Daoy (cell line): Measurements from ENCODE around the gene FN3K. TPM values are rescaled to one million over a fixed set of nuclear protein-coding genes. Genes with fewer than 3 reads are reported as not detected.
"Not testable (repeated sequence)": the region's sequence is repeated elsewhere in the genome, so short reads cannot be mapped to it uniquely, and the experiment has no call there.

Source experiments
- DNase-seq: peaks from one replicate; pipeline ENCODE4 v3.0.0-alpha.2; 2015; ENCODE audit warnings: low read depth
- total RNA-seq: library from RNA; depleted of rRNA; stranded (reverse); fragments of >200 nt; shearing (Covaris generic); gene quantifications from 2 replicates; pipeline ENCODE4 v1.2.3, GENCODE V29; 2014

Gene FN3K
- total RNA-seq, 1 experiment from 2014 or later = not detected

- DNase-seq = no peak
Observed at GRCh38 chr17:82737967-82738877, 2.8 kb downstream of the FN3K start.

- DNase-seq = no peak
Observed at GRCh38 chr17:82740906-82741759, 5.7 kb downstream of the FN3K start.

GRCh38 chr17:82743344-82744219 is 8.2 kb downstream of the FN3K start:
- DNase-seq = no peak

GRCh38 chr17:82744736-82745135 is 9.3 kb downstream of the FN3K start:
- DNase-seq = not testable (repeated sequence)

GRCh38 chr17:82745524-82745923 is 10.1 kb downstream of the FN3K start:
- DNase-seq = no peak

- DNase-seq = no peak
Observed at GRCh38 chr17:82748756-82749155, 13.3 kb downstream of the FN3K start.

GRCh38 chr17:82750241-82750908 is 15.0 kb downstream of the FN3K start:
- DNase-seq = no peak

GRCh38 chr17:82751171-82751570 is 15.8 kb downstream of the FN3K start:
- no peak for DNase-seq

- peak; percentile 92 for DNase-seq
Observed at GRCh38 chr17:82751571-82752370, 16.4 kb downstream of the FN3K start, which contains the start of gene TBCD. TSS of gene TBCD (plus strand) at chr17:82752065. CDS start at chr17:82752194, 129 bp downstream.

GRCh38 chr17:82752371-82753200 is 17.2 kb downstream of the FN3K start:
- no peak for DNase-seq

- DNase-seq = no peak
Observed at GRCh38 chr17:82753201-82753464, 17.7 kb downstream of the FN3K start.

- DNase-seq = no peak
Observed at GRCh38 chr17:82754297-82755208, 19.1 kb downstream of the FN3K start.

- DNase-seq = no peak
Observed at GRCh38 chr17:82756166-82756565, 20.8 kb downstream of the FN3K start.

GRCh38 chr17:82765371-82765770 is 30.0 kb downstream of the FN3K start:
- DNase-seq = no peak

- peak; percentile 34 for DNase-seq
Observed at GRCh38 chr17:82767041-82767754, 31.8 kb downstream of the FN3K start.

- no peak for DNase-seq
Observed at GRCh38 chr17:82769041-82769440, 33.6 kb downstream of the FN3K start.

- DNase-seq = no peak
Observed at GRCh38 chr17:82772026-82772425, 36.6 kb downstream of the FN3K start.

GRCh38 chr17:82774456-82774855 is 39.0 kb downstream of the FN3K start:
- DNase-seq = not testable (repeated sequence)
